ENCODE measurements around the gene VN1R5. TPM values are rescaled to one million over a fixed set of nuclear protein-coding genes. Genes with fewer than 3 reads are reported as not detected.

Gene VN1R5
- total RNA-seq, 1 experiment from 2014 or later, result not detected

GRCh38 chr1:247247568-247247967 lies 8.3 kb upstream of the VN1R5 start:
- no CpG with 5 or more reads among the region's 1 CpG for WGBS (ENCODE audit: extremely low coverage, insufficient read length, low lambda C conversion rate)
- no peak overlapping the region for H3K14ac ChIP-seq (ENCODE audit: insufficient read depth, low read length)
- H3K23ac ChIP-seq (ENCODE audit: insufficient read length, low read depth, low read length), result no peak overlapping the region
- Mint-ChIP-seq H3K4me1 (no peaks in the 10 kb centered on the region), H3K27ac (no peak overlapping the region), H3K36me3 (ENCODE audit: insufficient read depth in 1 of 3, low read depth in 3 of 3) (peaks cover 0 to 4% (median 0%) of the 10 kb centered on the region in 3 experiments; a peak in 2 of 7 replicates), H3K4me3 (no peak overlapping the region), H3K9me3 (peaks cover 10 to 13% of the 10 kb centered on the region in 2 experiments), H3K27me3 (ENCODE audit: low read depth) (no peaks in the 10 kb centered on the region; the same call in 1 of the 2 replicates)
- no peak overlapping the region for H3K4ac ChIP-seq (ENCODE audit: low read depth, low read length)
- H3K27me3 ChIP-seq (ENCODE audit: insufficient read depth, low read length), result no peaks in the 10 kb centered on the region
- H3K56ac ChIP-seq (ENCODE audit: insufficient read length, low read depth, low read length), result no peak overlapping the region
- TF ChIP-seq CTCF (conservative IDR thresholded peaks at IDR 0.05), result no peak
- H3K79me2 ChIP-seq (ENCODE audit: insufficient read depth, low read length), result no peaks in the 10 kb centered on the region
- no peak for DNase-seq
- H2BK5ac ChIP-seq (ENCODE audit: insufficient read length, low read length), result no peak overlapping the region
- H2BK120ac ChIP-seq (ENCODE audit: low read depth, low read length, poor library complexity, severe bottlenecking), result no peak overlapping the region
- no peaks in the 10 kb centered on the region for H3K9me3 ChIP-seq (ENCODE audit: control insufficient read depth, low read depth, low read length)
- no peak overlapping the region for H2AFZ ChIP-seq (ENCODE audit: low read length)
- H3K27ac ChIP-seq (ENCODE audit: insufficient read length, low read depth, low read length), result no peak overlapping the region
- no peak overlapping the region for H4K8ac ChIP-seq (replicated peaks; ENCODE audit: insufficient read length, low read depth, low read length)
- no peak overlapping the region for H2BK15ac ChIP-seq (ENCODE audit: low read depth, low read length)
- H2AK5ac ChIP-seq (ENCODE audit: insufficient read length, low read length), result no peak overlapping the region
- H3T11ph ChIP-seq (ENCODE audit: low read length), result no peak overlapping the region
- H3K79me1 ChIP-seq (ENCODE audit: insufficient read depth, low read depth, low read length, poor library complexity, severe bottlenecking), result no peaks in the 10 kb centered on the region
- no peak overlapping the region for H4K5ac ChIP-seq (ENCODE audit: insufficient read length, low read depth, low read length)
- H4K91ac ChIP-seq (ENCODE audit: insufficient read length, low read depth, low read length), result no peak overlapping the region
- H3K4me1 ChIP-seq (ENCODE audit: insufficient read depth, low read length), result no peaks in the 10 kb centered on the region
- no peak overlapping the region for H3K18ac ChIP-seq (ENCODE audit: insufficient read length, low read depth, low read length)
- no peak overlapping the region for H3K9ac ChIP-seq (ENCODE audit: extremely low read depth, insufficient read length, low read length)
- H2BK20ac ChIP-seq (ENCODE audit: low read depth, low read length, poor library complexity, severe bottlenecking), result no peak overlapping the region
- H3K23me2 ChIP-seq (ENCODE audit: insufficient read length, low read depth, low read length, poor library complexity, severe bottlenecking), result no peaks in the 10 kb centered on the region
- no peak overlapping the region for H3K4me2 ChIP-seq (ENCODE audit: insufficient read depth, insufficient read length, low read length)
- H4K20me1 ChIP-seq (ENCODE audit: control insufficient read depth, insufficient read depth, insufficient read length), result no peaks in the 10 kb centered on the region
- no peak overlapping the region for H2BK12ac ChIP-seq (ENCODE audit: insufficient read length, low read depth, low read length)
